Lower leg skin (tissue), 4 donors: ENCODE results near the gene PPIP5K2. TPM values are rescaled to one million over a fixed set of nuclear protein-coding genes. Genes with fewer than 3 reads are reported as not detected.

Experiments
- DNase-seq, 2 donors: peaks; one replicate each; pipeline ENCODE4 v3.0.0-alpha.2; 2019; ENCODE audit warnings: low spot score in 2 of 2
- H3K4me3 ChIP-seq: fragments of 200-600 bp; sonication (generic); 2 replicates; pipeline ENCODE4 v1.5.1; 2017; ENCODE audit warnings: mild to moderate bottlenecking, low read depth; ENCODE audit not compliant: poor library complexity, severe bottlenecking
- POLR2A ChIP-seq, 2 donors: fragments of 450-650 bp; IDR thresholded peaks; one replicate each; pipeline ENCODE4 v1.6.1; 2016 to 2017; ENCODE audit warnings: antibody characterized with exemption in 2 of 2, mild to moderate bottlenecking in 1 of 2, moderate library complexity in 1 of 2
- WGBS, 2 donors: methylation state at CpG; one replicate each; pipeline ENCODE4 v1.1.5; 2018; 5-methylcytosine and 5-hydroxymethylcytosine counted together
- intact Hi-C: fragments of 100-400 bp; cut with DNase I; formaldehyde crosslinking; loops from one replicate; pipeline ENCODE4 v1.15.0; 2023; ENCODE audit warnings: low total_unique reads
- total RNA-seq, 4 donors: library from RNA; depleted of rRNA; stranded (reverse); fragments of >200 nt; gene quantifications; one replicate each; pipeline ENCODE4 v1.1.0, GENCODE V29; 2016
- TF ChIP-seq, protein P1 (sequence below), 3 donors: fragments of 450-650 bp; IDR thresholded peaks; one replicate each; pipeline ENCODE4 v1.5.1; 2016; ENCODE audit warnings: antibody characterized with exemption in 3 of 3, mild to moderate bottlenecking in 3 of 3, moderate library complexity in 2 of 3

The PPIP5K2 gene
- total RNA-seq, 4 donors from 2014 or later, result 14.2 to 36.7 (median 20.1) TPM

DNA sequence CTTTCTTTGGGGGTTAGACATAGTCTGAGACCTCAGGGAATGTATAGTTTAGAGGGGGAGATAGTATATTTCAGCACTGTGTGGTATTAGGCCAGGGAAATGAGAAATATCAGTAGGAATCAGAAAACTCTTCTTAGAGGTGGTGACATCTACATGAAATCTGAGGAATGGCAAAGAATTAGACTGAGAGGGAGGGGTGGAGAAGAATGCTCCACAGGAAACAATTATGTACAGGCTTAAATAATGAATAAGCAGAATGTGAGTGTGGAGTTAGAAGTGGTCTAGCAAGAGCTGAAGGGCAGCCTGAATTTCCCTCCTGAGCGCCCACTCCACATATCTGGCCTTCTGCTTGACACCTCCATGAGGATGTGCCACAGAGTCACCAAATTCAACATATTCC lies 134.8 kb downstream of the PPIP5K2 start:
- TF ChIP-seq, protein P1, sequence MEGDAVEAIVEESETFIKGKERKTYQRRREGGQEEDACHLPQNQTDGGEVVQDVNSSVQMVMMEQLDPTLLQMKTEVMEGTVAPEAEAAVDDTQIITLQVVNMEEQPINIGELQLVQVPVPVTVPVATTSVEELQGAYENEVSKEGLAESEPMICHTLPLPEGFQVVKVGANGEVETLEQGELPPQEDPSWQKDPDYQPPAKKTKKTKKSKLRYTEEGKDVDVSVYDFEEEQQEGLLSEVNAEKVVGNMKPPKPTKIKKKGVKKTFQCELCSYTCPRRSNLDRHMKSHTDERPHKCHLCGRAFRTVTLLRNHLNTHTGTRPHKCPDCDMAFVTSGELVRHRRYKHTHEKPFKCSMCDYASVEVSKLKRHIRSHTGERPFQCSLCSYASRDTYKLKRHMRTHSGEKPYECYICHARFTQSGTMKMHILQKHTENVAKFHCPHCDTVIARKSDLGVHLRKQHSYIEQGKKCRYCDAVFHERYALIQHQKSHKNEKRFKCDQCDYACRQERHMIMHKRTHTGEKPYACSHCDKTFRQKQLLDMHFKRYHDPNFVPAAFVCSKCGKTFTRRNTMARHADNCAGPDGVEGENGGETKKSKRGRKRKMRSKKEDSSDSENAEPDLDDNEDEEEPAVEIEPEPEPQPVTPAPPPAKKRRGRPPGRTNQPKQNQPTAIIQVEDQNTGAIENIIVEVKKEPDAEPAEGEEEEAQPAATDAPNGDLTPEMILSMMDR (IDR thresholded peaks at IDR 0.05), result no peak
- no peak for TF ChIP-seq POLR2A (IDR thresholded peaks at IDR 0.05)
- DNase-seq, result no peak
- WGBS, 2 donors, result 0 to 42% methylated on average over 1 of the region's 1 CpG
- no peak overlapping the region for H3K4me3 ChIP-seq
- intact Hi-C loops, result loop anchor here (5.0 kb wide), 1 partner anchor 232 kb away; no protein-coding TSS in a partner anchor

GRCh38 chr5:103255691-103256090 lies 135.6 kb downstream of the PPIP5K2 start:
- TF ChIP-seq POLR2A (IDR thresholded peaks at IDR 0.05), result no peak
- intact Hi-C loops, result no loop called here
- no peak overlapping the region for H3K4me3 ChIP-seq
- WGBS, 2 donors, result 91 to 95% methylated on average over 7 of the region's 7 CpGs
- DNase-seq, result no peak

DNA sequence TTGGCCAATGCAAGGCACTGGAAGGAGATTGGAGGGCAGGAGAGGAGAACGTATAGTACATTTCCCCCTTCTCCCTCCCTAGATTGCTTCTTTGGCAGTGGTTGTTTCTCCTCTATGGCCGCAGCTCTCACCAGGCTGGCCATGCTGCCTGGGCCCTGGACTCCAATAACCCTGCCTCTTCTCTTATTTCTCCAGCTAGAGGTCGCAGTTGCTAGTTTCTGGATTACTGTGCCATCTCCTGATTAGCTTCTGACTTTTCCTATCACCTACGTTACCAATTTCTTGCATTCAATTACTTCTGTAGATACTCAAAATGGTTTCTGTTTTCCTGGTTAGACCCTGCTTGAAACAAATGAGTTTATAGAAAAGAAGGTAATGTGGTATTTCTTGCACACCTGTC lies 136.1 kb downstream of the PPIP5K2 start:
- DNase-seq, result no peak
- WGBS, 2 donors, result 82 to 87% methylated on average over 4 of the region's 4 CpGs
- intact Hi-C loops, result no loop called here
- no peak overlapping the region for H3K4me3 ChIP-seq
- TF ChIP-seq POLR2A (IDR thresholded peaks at IDR 0.05), result no peak
- TF ChIP-seq, protein P1 (IDR thresholded peaks at IDR 0.05), result no peak

DNA sequence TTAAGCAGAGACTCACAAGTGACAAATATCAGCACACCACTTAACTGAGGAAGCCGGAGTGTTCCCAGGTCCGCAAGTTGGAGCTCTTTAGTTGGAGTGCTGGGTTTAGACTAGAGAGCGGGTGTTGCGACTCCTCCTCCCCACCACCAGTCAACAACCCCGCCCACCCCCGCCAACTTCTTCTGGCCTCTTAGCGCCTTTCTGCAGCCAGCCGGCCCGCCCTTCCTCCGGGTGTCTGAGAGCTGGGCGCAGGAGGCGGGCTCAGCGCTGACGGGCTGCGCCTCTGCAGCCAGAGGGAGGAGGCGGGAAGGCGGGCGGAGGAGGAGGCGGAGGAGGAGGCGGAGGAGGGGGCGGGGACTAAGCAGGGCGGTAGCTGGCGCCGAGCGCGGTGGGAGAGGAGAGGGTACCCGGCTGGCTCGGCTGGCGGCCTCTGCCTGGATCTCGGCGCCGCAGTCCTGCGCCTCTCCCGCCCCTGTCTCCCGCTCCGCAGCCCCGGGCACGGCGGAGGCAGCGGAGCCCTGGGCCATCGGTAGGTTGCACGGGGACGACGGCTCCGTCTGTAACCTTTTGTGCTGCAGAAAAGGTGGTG lies 138.4 kb downstream of the PPIP5K2 start, which contains the start of gene MACIR:
Gene MACIR (plus strand): TSS at position 396 of the 589 bp plus-strand sequence. CDS start 17,157 bp downstream, outside the sequence.
- 1% methylated on average over 38 to 45 of the region's 45 CpGs for WGBS, 2 donors
- TF ChIP-seq, protein P1 (IDR thresholded peaks at IDR 0.05), result no peak
- TF ChIP-seq POLR2A (IDR thresholded peaks at IDR 0.05), result no peak
- intact Hi-C loops, result no loop called here
- peak within 1 kb of the TSS; percentile 78 for H3K4me3 ChIP-seq
- peak; percentile 95 to 99 for DNase-seq

DNA sequence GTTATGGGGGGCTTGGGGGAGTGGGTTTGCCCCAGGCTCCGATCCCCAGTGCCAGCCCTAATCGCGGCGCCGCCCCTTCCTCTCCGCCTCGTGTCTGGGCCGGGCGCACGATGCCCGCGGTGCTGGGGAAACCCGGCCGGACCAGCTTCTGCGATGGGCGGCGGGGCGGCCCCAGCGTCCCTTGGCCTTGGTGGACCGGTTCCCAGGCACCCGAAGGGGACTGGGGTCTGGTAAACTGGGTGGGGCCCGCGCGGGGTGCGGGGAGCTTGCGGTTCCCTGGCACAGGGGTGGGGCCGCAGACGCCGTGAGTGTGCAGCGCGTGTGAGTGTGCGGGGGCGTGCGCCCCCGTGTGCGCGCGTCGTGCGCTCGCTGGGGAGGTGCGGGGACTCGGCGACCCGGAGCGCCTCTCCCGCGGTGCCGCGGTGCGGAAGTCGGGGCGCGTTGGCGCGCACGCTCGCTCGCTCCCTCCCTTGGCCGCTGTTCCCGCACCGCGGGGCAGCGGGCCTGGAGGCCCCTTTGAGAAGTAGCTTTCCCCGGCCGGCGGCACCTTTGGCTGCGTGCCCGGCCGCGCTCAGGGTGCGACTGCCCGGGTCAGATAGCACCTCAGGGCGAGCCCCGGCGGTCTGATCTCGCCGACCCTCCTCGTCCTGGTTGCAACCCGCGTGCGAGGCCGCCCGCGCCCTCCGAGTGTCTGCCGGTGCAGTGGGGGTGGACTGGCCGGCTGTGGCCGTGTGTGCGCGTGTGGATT lies 139.0 kb downstream of the PPIP5K2 start:
- H3K4me3 ChIP-seq, result peak overlapping the region; percentile 78
- intact Hi-C loops, result no loop called here
- WGBS, 2 donors, result 0 to 1% methylated on average over 10 to 27 of the region's 91 CpGs
- TF ChIP-seq, protein P1 (IDR thresholded peaks at IDR 0.05), result no peak
- TF ChIP-seq POLR2A (IDR thresholded peaks at IDR 0.05), result no peak
- peak; percentile 25 to 91 for DNase-seq

DNA sequence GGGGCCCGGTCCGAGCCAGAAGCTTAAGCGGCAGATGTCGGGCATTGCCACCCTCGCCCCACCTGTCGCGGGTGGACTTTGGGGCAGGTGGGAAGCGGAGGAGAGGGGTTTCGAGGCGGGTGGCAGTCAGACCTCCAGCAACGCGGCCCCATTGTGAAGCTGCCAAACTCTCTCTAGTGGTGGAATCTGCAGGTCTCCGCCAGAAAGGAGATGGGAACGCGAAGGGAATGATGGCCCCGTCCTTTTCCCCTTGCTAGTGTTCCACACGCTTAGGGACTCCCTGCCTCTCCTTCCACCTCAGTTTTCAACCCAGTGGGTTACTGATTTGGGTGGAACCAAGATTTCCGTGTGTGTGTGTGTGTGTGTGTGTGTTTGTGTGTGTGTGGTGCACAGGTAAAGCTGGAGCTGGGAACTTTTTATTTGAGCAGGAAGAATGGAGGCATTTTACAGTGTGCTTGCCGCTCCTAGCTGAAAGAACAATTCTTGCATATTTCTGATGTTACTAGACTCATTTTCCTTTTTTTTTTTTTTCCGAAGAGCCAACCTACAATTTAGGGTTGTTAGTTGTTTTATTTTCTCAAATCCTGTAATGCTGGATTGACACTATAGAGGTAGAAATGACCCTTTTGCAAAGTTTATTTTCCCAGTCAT lies 139.7 kb downstream of the PPIP5K2 start:
- DNase-seq, result peak in 1 of 2 donors; percentile 19
- TF ChIP-seq, protein P1 (IDR thresholded peaks at IDR 0.05), result no peak
- TF ChIP-seq POLR2A (IDR thresholded peaks at IDR 0.05), result no peak
- peak overlapping the region; percentile 78 for H3K4me3 ChIP-seq
- 1 to 10% methylated on average over 8 to 16 of the region's 20 CpGs for WGBS, 2 donors
- intact Hi-C loops, result no loop called here
